ENCODE data around the gene TMEM242.
"Not testable (repeated sequence)": the region's sequence is repeated elsewhere in the genome, so short reads cannot be mapped to it uniquely, and the experiment has no call there.

The TMEM242 gene

GRCh38 chr6:157326979-157327378, 3.7 kb upstream of the TMEM242 start:
- H3K9me3 ChIP-seq, result no peaks in the 10 kb centered on the region
- peaks cover 16% of the 10 kb centered on the region for H3K4me1 ChIP-seq
- no peak for TF ChIP-seq Cebpa-rat (IDR thresholded peaks at IDR 0.05)
- H4K20me1 ChIP-seq, result no peaks in the 10 kb centered on the region
- no peaks in the 10 kb centered on the region for H3K36me3 ChIP-seq
- H3K27ac ChIP-seq, result no peak overlapping the region
- no peak overlapping the region for H3K4me2 ChIP-seq
- H3K9ac ChIP-seq, result no peak overlapping the region
- no peaks in the 10 kb centered on the region for H3K27me3 ChIP-seq
- H3K4me3 ChIP-seq, result no peak overlapping the region

- Histone ChIP-seq H3K36me3 (peaks cover 7% of the 10 kb centered on the region), H3K9ac (no peak overlapping the region), H3K4me2 (no peak overlapping the region), H3K4me1 (peaks cover 18% of the 10 kb centered on the region), H3K27ac (no peak overlapping the region), H4K20me1 (no peaks in the 10 kb centered on the region), H3K4me3 (no peak overlapping the region), H3K27me3 (no peaks in the 10 kb centered on the region), H3K9me3 (no peaks in the 10 kb centered on the region)
- TF ChIP-seq Cebpa-rat (IDR thresholded peaks at IDR 0.05), result no peak
Observed at GRCh38 chr6:157325069-157325805, 1.9 kb upstream of the TMEM242 start.

GRCh38 chr6:157323966-157324300, 614 bp upstream of the TMEM242 start:
- peaks cover 18% of the 10 kb centered on the region for H3K4me1 ChIP-seq
- peak overlapping the region; percentile 70 for H3K27ac ChIP-seq
- H4K20me1 ChIP-seq, result no peaks in the 10 kb centered on the region

GRCh38 chr6:157322792-157323254, 496 bp downstream of the TMEM242 start:
- Histone ChIP-seq H3K4me2 (peak overlapping the region; percentile 91), H4K20me1 (no peaks in the 10 kb centered on the region), H3K9me3 (no peaks in the 10 kb centered on the region), H3K27ac (peak overlapping the region; percentile 70), H3K9ac (peak overlapping the region; percentile 80), H3K27me3 (no peaks in the 10 kb centered on the region), H3K36me3 (peaks cover 18% of the 10 kb centered on the region), H3K4me1 (peaks cover 18% of the 10 kb centered on the region), H3K4me3 (peak overlapping the region; percentile 73)
- no peak for TF ChIP-seq Cebpa-rat (IDR thresholded peaks at IDR 0.05)

More at GRCh38 chr6:157323966-157324300, 614 bp upstream of the TMEM242 start:
- no peak for TF ChIP-seq Cebpa-rat (IDR thresholded peaks at IDR 0.05)
- Histone ChIP-seq H3K4me3 (peak overlapping the region; percentile 73), H3K9me3 (no peaks in the 10 kb centered on the region), H3K27me3 (no peaks in the 10 kb centered on the region), H3K9ac (peak overlapping the region; percentile 80), H3K36me3 (peaks cover 8% of the 10 kb centered on the region), H3K4me2 (peak overlapping the region; percentile 91)

- Histone ChIP-seq H3K4me3 (no peak overlapping the region), H4K20me1 (peaks cover 27% of the 10 kb centered on the region; the same call in 1 of the 2 replicates), H3K36me3 (peaks cover 59% of the 10 kb centered on the region), H3K9me3 (no peaks in the 10 kb centered on the region), H3K27me3 (no peaks in the 10 kb centered on the region), H3K4me2 (no peak overlapping the region), H3K4me1 (peaks cover 4% of the 10 kb centered on the region), H3K27ac (no peak overlapping the region), H3K9ac (0 out of 2 replicates have a peak overlapping the region, but pooled peaks have one; percentile 7)
- TF ChIP-seq Cebpa-rat (IDR thresholded peaks at IDR 0.05), result no peak
Observed at GRCh38 chr6:157316871-157317814, 6.2 kb downstream of the TMEM242 start.

GRCh38 chr6:157314705-157315321, 8.5 kb downstream of the TMEM242 start:
- Histone ChIP-seq H3K9me3 (no peaks in the 10 kb centered on the region), H3K4me3 (no peak overlapping the region), H3K9ac (no peak overlapping the region), H3K36me3 (peaks cover 63% of the 10 kb centered on the region), H3K27ac (no peak overlapping the region), H3K4me1 (no peaks in the 10 kb centered on the region), H3K27me3 (no peaks in the 10 kb centered on the region), H3K4me2 (no peak overlapping the region), H4K20me1 (peaks cover 38% of the 10 kb centered on the region; the same call in 1 of the 2 replicates)
- no peak for TF ChIP-seq Cebpa-rat (IDR thresholded peaks at IDR 0.05)

GRCh38 chr6:157313531-157314467, 9.5 kb downstream of the TMEM242 start:
- TF ChIP-seq Cebpa-rat (IDR thresholded peaks at IDR 0.05), result no peak
- Histone ChIP-seq H3K4me2 (no peak overlapping the region), H4K20me1 (peaks cover 45% of the 10 kb centered on the region; the same call in 1 of the 2 replicates), H3K9ac (no peak overlapping the region), H3K4me1 (no peaks in the 10 kb centered on the region), H3K27me3 (no peaks in the 10 kb centered on the region), H3K27ac (no peak overlapping the region), H3K4me3 (no peak overlapping the region), H3K9me3 (no peaks in the 10 kb centered on the region), H3K36me3 (peaks cover 61% of the 10 kb centered on the region)

- Histone ChIP-seq H3K4me1 (no peaks in the 10 kb centered on the region), H3K9ac (no peak overlapping the region), H3K27me3 (no peaks in the 10 kb centered on the region), H4K20me1 (peaks cover 46% of the 10 kb centered on the region; the same call in 1 of the 2 replicates), H3K27ac (no peak overlapping the region), H3K9me3 (no peaks in the 10 kb centered on the region), H3K36me3 (peaks cover 52% of the 10 kb centered on the region), H3K4me2 (no peak overlapping the region), H3K4me3 (no peak overlapping the region)
- no peak for TF ChIP-seq Cebpa-rat (IDR thresholded peaks at IDR 0.05)
Observed at GRCh38 chr6:157312757-157313156, 10.6 kb downstream of the TMEM242 start.

- not testable (repeated sequence) for H3K4me3 ChIP-seq, H3K27ac ChIP-seq, H3K4me1 ChIP-seq, H3K27me3 ChIP-seq, H3K4me2 ChIP-seq, H3K9ac ChIP-seq, H3K9me3 ChIP-seq
- peaks cover 48% of the 10 kb centered on the region for H4K20me1 ChIP-seq
- H3K36me3 ChIP-seq, result peaks cover 46% of the 10 kb centered on the region
Observed at GRCh38 chr6:157310693-157311092, 12.6 kb downstream of the TMEM242 start.

Measured in BLaER1 (cell line).